Measurements from ENCODE around the gene ACSL5.
A peak's percentile ranks its signal among the peaks of the same experiment; 100 is the strongest.
"Not testable (repeated sequence)": the region's sequence is repeated elsewhere in the genome, so short reads cannot be mapped to it uniquely, and the experiment has no call there.

ACSL5 gene

DNA sequence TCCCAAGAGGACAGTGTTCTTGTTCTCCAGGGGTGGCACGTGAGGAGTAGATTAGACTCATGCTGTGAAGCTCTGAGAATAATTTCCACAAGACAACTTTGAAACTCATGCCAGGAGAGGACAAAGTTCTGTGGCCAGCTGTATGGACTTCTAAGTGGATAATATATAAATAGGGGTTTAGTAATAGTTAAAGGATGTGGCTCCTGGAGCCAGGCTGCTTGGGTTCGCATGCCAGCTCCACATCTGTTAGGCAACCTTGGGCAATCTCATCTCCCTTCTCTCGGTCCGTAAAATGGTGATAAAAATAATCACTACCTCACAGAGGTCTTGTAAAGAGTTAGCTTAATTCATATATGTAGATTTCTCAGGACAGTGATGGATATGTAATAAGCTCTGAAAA is 35.8 kb downstream of the ACSL5 start:
- no peak for DNase-seq (ENCODE audit: low spot score)

DNA sequence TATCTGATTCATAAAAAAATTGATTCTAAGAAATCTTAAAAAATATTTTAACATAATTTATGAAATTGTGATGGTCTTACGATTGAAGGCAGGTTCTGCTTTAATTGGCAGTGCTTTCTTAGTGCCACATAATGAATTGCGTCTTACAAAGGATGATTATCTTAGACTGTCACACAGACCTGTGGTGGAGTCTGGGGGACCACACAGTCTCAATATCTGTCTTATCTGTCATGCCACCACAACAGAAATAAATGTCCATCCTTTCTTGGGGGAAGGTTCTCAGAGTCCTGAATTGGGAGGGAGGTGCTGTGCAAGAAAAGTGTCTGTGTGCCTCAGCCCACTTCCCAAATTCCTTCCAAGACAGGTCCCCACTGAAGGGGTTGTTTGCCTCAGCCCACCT is 38.8 kb downstream of the ACSL5 start:
- DNase-seq (ENCODE audit: low spot score), result no peak

DNA sequence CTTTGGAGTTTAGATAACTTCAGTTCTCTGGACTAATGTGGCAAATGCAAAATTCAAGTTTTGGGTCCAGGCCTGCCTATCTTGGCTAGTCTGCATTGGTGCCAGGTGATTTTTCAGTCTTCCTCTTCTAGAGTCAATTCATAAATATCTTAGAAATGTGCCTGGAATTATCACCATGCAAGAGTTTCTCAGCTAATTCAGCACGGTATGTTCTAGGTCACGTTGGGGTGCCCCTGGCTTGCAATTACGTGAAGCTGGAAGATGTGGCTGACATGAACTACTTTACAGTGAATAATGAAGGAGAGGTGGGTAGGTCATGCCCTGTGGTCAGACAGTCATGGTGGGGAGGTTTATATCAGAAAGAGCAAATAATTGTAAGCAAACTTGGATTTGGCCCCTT is 47.8 kb downstream of the ACSL5 start:
- no peak for DNase-seq (ENCODE audit: low spot score)

DNA sequence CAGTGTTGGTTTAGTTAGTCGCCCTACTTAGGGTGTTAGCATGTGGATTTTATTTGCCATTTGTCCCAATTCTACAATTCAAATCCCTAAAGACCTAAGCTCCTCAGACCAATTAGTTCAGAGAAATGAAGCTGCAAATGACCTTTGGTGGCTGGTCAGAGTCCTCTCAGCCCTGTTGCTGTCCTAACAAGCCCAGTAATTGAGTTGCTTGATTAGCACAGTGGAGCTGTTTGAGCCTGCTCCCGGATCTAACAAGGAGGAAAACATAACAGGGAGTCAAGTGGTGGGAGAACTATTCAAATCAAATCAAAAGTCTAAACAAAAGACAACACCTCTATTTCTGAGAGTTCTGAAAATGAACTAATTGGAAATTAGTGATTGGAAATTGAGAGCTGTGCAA is 50.7 kb downstream of the ACSL5 start:
- DNase-seq (ENCODE audit: low spot score), result no peak

DNA sequence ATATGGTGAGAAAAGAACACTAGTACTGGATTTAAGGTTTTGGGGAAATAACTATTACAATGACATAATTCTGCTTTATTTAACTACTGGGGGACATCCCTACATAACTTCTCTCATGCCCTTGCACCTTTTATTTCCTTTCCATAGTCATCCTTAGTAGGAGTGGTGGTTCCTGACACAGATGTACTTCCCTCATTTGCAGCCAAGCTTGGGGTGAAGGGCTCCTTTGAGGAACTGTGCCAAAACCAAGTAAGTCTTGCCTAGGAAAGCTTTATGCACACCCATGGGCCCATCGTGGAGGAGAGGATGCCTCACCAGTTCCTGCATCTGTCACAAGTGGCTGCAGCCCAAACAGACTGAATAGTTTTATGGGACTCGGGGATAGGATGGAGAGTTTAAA is 52.2 kb downstream of the ACSL5 start:
- DNase-seq (ENCODE audit: low spot score), result no peak

DNA sequence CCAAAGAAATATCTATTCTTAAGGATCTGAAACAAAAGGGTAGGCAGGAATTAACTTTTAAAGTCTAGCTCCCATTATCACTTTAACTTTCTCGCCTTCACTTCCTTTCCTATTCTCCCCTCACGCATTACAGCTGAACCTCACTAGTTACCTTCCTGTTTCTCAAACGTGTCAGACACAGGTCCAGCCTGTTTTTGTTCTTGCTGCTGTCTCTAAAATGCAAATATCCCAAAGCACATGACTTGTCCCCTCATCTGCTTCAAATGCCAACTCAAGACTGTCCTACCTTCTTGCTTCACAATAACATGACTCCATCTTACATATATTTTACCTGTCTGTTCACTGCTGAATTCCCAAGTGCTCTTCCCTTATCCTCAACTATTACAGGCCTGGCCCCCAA is 55.2 kb downstream of the ACSL5 start:
- DNase-seq (ENCODE audit: low spot score), result no peak

DNA sequence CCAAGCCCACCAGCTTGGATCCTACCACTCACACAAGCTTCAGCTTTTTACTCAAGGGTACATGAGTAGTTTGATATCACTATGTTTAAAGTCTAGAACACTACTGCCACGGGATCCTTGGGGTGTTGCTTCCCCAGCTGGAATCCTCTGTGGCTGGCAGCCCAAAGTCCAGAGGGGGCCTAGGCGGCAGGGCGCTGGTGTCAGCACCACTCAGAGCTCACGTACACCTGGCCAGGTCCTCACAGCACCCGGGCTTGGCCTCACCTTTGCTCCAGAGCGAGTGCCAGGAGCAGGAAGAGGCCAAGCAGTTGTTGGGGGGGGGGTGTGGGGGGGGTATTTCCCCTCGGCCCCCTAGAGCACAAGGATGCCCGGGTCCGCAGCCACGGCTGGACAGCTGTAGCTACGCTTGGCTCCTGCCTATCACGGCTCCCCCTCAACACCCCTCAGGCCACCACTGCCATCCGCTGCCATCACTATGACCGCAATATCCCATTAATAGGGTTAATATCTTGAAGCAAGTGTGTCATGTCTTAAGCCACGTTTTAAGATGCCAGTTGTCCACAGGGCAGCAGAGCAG is 55.8 kb downstream of the ACSL5 start:
- no peak for DNase-seq (ENCODE audit: low spot score)

DNA sequence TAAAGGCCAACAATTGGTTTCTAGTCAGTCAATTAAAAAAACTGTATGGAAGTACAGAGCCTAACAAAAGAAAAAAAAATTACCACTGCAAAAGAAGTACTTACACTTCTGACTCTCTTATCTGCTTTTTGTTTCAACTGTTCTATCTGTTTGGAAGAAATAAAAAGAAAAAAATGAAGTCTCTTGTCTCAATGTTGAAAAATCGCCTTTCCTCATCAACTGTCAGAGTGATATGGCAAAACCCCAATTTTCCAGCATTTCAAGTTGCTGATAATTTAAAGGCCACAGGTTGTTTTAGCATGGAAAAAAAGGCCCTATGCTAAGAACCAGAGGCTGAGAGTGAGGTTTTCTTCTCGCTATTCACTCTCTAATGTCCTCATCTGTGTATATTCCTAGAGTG is 59.2 kb downstream of the ACSL5 start:
- no peak for DNase-seq (ENCODE audit: low spot score)

DNA sequence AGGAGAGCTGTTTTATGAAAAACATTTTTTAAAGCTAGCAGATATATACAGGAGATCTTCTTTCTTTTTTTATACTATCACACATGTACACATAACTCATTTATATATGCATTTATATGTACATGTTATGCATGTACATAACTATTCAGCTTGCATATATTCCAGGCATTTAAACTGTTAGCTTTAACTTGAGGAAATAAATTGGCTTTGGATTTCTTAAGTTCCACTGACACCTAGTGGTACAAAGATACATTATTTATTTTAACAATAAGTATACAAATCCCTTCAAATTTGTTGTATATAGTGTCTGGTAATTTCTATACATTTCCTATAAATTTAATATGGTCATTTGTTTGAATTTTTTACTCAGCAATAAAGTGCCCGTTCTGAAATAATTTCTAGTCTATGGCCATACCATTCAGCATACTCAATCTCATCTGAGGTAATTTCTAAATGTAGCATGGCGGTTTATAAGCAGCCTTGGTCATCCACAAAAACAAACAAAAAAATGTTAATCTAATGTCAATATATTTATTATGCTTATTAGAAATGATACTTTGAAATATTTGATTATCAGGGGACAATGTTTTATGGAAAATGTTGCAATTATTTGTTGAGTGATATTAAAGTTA is 61.2 kb downstream of the ACSL5 start:
- peak; percentile 8 for DNase-seq (ENCODE audit: low spot score)

DNA sequence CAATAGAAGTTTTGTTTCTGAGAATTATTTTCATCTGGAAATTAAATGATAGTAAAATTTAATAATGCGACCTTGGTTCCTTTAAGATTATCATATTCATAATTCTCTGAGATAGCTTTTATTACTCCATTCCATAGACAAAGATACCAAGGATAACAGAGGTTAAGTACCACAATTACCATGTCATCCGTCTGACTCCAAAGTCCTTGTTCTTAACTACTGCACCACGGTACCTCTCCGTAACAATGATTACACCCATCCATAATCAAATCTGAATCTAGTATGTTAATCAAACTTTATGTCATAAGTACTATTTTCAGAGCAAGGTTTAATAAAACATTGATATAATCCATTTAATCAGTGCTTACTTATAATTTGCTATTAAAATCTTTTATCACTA is 64.4 kb downstream of the ACSL5 start:
- no peak for DNase-seq (ENCODE audit: low spot score)

DNA sequence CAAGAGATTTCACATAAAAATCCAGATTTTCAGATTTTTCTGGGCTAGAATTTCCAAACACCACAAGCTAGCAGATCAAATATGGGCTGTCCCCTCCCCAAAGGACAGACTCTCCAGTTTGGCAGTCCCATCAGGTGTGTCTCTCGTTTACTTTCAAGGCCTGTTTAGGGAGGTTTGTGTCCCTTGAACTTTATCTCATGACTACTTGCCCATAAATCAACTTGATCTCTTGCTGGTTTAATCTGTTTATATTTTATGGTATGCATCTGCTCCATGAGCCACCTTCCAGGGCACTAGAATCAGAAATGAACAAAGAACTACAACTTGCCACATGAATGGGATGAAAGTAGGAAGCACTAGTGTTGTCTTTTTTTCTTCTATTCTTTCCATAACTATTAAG is 67.6 kb downstream of the ACSL5 start:
- no peak for DNase-seq (ENCODE audit: low spot score)

DNA sequence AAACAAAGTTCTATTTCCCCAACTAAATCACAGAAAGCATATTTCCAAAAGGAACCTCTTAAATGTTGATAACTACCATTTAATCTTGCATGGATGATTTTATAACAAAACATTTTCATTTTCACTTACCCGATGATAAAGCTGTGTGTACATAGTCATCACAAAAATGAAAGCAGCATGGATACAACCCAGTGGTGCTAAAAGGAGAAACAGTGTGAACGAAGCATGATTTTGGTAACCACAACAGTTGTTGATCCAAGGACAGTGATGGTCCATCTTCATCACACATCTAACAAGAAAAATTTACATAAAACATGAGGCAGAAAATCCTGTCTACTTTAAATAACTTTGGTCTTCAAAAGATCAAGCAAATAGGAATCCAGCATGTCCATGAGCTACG is 68.1 kb downstream of the ACSL5 start:
- no peak for DNase-seq (ENCODE audit: low spot score)

DNA sequence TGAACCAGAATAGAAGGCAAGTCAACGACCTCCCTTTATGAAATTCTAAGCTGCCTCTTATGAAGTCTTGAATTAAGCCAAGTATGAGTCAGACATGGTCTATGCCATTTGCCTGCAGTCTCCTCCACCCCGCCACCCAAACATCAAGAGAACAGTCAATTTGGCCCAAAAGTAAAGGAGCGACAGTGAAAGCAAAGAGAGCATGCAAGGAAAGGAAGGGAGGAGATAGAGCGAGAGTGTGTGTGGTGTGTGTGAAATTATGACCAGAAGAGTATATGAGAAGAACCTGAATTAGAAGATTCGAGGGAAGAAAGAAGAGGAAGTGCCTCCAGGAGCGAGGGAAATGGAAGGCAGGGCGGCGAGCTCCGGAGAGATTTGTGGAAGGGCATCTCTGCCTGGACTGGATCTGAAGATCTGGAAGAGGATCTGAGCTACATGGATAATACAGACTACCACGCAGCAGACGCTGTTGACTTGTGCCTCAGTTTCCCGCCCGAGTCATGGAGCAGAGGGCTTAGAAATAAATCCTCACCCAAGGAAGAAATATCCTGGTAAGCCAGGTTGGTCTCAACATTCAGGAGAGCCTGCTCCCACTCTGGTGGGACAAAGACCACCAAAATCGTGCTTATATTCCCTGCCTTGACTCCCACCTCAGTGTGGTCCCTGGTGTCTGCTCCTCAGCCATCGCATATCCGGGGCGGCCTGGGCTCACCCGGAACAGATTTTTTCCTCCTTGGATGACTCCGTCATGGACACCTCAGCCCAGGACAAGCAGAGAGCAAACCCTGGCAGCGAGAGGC is 72.3 kb downstream of the ACSL5 start:
- no peak for DNase-seq (ENCODE audit: low spot score)

DNA sequence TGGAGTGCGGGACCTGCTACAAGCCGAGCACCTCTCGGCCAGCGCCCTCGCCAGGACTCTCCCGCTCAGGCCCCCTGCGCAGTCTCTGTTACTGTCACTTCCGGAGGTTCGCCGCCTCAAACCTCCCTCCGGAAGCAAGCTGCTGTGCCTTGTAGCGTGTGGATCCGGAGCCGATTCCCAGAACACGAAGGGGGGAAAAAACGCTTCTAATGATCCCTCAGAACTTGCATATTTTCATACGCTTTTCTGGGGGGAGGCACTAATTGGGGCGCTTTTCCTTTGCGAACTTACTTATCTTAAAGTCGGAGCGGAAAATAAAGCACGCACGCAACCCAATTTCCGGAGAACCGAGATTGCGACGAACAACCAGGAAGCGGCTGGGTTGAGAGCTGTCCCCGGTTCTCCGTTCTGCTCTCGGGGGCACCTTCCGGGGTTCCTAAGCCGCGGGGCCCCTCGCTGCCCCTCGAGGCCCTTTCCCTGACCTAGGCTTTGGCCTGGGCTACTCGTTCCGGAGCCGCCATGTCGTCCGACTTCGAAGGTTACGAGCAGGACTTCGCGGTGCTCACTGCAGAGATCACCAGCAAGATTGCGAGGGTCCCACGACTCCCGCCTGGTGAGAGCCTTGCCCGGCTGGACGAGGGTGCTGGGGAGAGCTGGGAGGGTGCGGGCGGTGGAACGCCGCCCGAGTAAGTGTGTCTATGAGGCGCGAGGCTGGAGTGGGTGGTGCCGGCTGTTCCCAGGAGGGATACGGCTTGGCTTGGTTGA is 73.1 kb downstream of the ACSL5 start, which contains the start of the genes VTI1A and ZDHHC6:
Gene VTI1A (plus strand): TSS at position 361 of the 765 bp plus-strand sequence. CDS start 159 bp downstream, at position 520.
Gene ZDHHC6 (minus strand): TSS at position 60 of the 765 bp plus-strand sequence. CDS start 1,478 bp downstream, outside the sequence.
- peak; percentile 76 for DNase-seq (ENCODE audit: low spot score)

DNA sequence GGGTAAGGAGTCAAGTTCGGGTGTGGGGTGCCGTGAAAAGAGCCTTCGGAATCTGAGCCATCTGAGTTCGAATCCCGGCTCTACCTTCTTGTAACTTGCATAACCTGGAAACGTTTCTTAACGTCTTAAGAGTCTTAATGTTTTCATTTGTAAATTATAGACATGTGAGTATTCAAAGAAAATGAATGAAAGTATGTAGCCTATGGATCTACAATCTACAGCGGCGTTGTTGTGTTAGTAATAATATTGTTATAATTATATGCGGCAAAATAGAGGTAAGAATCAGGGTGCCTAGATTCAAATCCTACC is 73.7 kb downstream of the ACSL5 start:
- no peak for DNase-seq (ENCODE audit: low spot score)

DNA sequence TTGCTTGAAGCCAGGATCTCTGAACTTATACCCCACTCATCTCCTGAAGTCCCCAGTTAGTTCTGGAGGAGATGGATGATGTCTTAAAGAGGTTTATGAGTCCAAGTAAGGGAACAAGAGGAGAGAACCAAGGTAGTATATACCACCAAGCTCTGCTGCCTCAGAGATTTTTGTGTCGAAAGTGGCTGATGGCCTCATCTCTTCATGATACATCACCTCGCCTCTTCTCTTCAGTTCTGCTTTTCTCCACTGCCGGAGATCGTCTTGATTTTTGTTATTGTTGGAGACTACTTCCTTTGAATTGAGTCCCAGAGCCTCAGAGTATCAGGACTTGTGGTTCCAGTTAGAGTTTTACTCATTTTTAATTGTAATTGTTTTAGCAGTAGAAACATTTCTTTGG is 75.0 kb downstream of the ACSL5 start:
- no peak for DNase-seq (ENCODE audit: low spot score)

DNA sequence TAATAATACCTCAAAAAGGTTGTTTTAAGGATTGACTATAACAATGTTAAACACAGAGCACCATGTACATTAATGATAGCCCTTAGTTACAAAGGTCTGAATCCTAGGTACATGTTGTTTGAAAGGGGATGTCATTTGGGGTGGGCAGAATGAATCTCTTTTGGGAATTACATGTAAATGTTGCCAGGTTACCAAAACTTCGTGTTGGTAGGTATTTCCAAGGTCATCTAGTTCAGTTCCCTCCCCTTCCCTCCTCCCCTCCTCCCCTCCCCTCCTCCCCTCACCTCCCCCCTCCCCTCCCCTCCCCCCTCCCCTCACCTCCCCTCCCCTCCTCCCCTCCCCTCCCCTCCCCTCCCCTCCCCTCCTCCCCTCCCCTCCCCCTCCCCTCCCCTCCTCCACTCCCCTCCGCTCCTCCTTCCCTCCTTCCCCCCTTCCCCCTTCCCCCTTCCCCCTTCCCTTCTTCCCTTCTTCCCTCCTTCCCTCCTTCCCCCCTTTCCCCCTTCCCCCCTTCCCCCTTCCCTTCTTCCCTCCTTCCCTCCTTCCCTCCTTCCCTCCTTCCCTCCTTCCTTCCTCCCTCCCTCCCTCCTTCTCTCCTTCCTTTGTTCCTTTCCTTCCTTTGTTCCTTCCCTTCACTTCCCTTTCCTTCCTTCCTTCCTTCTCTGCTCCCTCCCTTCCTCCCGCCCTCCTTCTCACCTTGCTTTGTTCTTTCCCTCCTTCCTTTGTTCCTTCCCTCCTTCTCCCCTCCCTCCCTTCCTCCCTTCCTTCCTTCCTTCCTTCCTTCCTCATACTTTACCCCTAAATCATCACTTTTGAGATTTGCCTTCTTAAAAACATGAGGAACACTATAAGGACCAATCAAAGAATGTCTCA is 81.2 kb downstream of the ACSL5 start:
- DNase-seq (ENCODE audit: low spot score), result no peak

DNA sequence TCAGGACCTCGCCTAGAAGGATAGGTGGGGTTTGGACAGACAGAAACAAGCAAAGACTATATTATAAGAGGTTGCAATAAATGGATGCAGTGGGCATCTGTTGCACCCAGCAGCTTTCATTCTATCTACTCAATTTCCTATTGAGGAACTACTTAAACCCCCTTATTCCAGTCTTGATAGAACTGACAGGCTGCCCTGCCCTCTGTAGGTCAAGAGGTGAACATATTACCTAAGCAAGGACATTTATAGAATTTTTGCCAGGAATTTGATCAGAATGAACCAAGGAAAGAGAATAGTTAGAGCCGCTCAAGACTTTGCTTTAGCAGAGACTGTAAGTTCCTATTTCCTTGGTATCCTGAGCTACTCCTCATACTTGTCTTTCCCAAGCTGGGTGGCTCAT is 82.6 kb downstream of the ACSL5 start:
- DNase-seq (ENCODE audit: low spot score), result no peak

DNA sequence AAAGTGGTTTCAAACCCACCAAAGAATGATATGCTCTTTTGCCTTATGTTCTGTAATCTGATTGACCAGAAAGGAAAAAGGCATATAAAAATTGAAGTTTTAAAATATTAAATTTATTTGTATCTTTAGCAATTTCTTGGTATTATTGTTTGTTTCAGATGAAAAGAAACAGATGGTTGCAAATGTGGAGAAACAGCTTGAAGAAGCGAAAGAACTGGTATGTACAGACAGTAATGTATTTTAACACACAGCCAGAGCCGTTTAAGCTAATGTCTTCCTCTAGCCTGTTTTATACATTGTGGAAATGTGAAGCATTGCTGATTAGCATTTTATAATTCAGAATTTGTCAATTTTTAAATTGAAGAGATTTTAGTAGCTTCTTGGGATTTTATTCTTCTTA is 86.5 kb downstream of the ACSL5 start:
- DNase-seq (ENCODE audit: low spot score), result no peak

DNA sequence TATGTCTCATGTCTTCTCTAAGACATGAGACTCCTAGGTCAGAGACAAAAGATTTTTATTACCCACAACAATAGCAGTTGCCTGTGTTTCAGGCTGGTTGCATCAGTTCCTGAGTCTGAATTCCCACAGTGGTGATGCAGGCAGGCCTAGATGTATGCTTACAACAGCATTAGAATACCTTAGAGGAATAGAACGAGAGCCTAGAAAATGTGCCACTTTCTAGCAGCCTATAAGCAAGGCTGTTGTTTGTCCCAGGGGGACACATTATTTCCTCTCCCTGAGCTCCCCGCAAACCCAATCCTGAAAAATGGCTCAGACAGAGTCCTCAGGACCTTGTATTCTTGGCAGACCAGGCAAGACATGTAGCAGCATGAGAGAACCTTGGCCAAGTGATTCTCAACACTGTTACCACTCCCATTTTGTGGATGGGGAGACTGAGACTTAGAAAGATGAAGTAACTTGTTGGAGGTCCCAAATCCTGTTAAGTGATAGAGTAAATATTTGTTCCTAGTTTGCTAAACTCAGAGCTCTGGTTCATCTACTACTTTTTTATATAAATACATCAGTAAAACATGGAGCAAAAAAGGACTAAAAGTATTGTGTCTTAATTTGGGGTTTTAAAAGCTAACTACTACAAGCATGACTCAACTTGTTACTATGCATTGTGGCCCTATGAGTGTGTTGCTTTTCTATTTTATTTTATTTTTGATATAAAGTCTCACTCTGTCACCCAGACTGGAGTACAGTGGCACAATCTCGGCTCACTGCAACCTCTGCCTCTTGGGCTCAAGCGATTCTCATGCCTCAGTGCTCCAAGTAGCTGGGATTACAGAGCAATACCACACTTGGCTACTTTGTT is 87.3 kb downstream of the ACSL5 start:
- DNase-seq (ENCODE audit: low spot score), result no peak

DNA sequence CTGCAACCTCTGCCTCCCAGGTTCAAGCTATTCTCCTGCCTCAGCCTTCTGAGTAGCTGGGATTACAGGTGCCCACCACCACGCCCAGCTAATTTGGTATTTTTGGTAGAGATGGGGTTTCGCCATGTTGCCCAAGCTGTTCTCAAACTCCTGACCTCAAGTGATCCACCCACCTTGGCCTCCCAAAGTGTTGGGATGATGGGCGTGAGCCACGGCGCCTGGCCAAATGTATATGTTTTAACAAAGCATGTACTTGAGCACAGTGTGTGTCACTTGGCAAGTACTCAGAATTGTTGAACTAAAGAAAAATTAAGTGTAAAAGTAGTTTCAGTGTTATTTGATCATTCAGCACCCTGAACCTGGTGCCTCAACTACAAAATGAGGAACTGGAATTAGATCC is 90.2 kb downstream of the ACSL5 start:
- DNase-seq (ENCODE audit: low spot score), result not testable (repeated sequence)

Data from hepatic stellate cell (primary cell).